Left lung (tissue), 10 donors: Measurements from ENCODE around the gene CCDC141. TPM values are rescaled to one million over a fixed set of nuclear protein-coding genes. Genes with fewer than 3 reads are reported as not detected.
A peak's percentile ranks its signal among the peaks of the same experiment; 100 is the strongest.

Source experiments
- ATAC-seq: fragments of 200-7000 bp; cut with Tn5 transposase; one replicate; pipeline ENCODE4 v1.9.1; 2020; ENCODE audit warnings: moderate library complexity
- DNase-seq, 4 donors: peaks; one replicate each; pipeline ENCODE4 v3.0.0-alpha.2; 2013 to 2020
- H3K27ac ChIP-seq, 2 donors: fragments of 200-600 bp; sonication (generic) in 1 of 2; one replicate each; pipeline versions ENCODE4 v1.5.0 to v1.8.0; 2020 to 2021
- H3K27me3 ChIP-seq, 2 donors: fragments of 200-600 bp; sonication (generic) in 1 of 2; one replicate each; pipeline versions ENCODE4 v1.5.0 to v1.8.0; 2020 to 2021
- H3K36me3 ChIP-seq, 2 donors: fragments of 200-600 bp; sonication (generic) in 1 of 2; one replicate each; pipeline versions ENCODE4 v1.5.0 to v1.8.0; 2020 to 2021
- H3K4me1 ChIP-seq, 2 donors: fragments of 200-600 bp; one replicate each; pipeline ENCODE4 v1.8.0; 2021
- H3K4me3 ChIP-seq, 2 donors: fragments of 200-600 bp; sonication (generic) in 1 of 2; one replicate each; pipeline versions ENCODE4 v1.5.0 to v1.8.0; 2020 to 2021; ENCODE audit warnings: mild to moderate bottlenecking in 1 of 2
- H3K9me3 ChIP-seq, 2 donors: fragments of 200-600 bp; sonication (generic) in 1 of 2; one replicate each; pipeline versions ENCODE4 v1.5.0 to v1.8.0; 2020 to 2021
- CTCF ChIP-seq, 2 donors: fragments of 200-600 bp; sonication (generic) in 1 of 2; IDR thresholded peaks; one replicate each; pipeline versions ENCODE4 v1.5.0 to v1.8.0; 2021; ENCODE audit warnings: antibody characterized with exemption in 2 of 2
- intact Hi-C, 2 donors: fragments of 100-400 bp; cut with DNase I; formaldehyde crosslinking; loops; one replicate each; pipeline versions ENCODE4 v1.11.2 to v1.14.2; 2022
- polyA plus RNA-seq, 6 donors: library from polyadenylated mRNA; unstranded; fragments of 120-200 nt; gene quantifications; one replicate each; pipeline ENCODE4 v1.2.1, GENCODE V29; 2013; ENCODE audit not compliant: insufficient read length in 6 of 6
- total RNA-seq, 2 donors: library from RNA; stranded (reverse); fragmentation: NEBNext Ultra II Directional; extraction: Animal tissue kit (Norgen Biotek cat#: 25700); gene quantifications; one replicate each; pipeline ENCODE4 v1.2.1, GENCODE V29; 2021
- donor health status: DM: no; HTN: yes; CAD: no.
- donor health status: DM: no; HTN: no; CAD: no.

CCDC141 gene
- total and polyA plus RNA-seq, 8 donors, result 1.6 to 29.6 (median 3.2) TPM

DNA sequence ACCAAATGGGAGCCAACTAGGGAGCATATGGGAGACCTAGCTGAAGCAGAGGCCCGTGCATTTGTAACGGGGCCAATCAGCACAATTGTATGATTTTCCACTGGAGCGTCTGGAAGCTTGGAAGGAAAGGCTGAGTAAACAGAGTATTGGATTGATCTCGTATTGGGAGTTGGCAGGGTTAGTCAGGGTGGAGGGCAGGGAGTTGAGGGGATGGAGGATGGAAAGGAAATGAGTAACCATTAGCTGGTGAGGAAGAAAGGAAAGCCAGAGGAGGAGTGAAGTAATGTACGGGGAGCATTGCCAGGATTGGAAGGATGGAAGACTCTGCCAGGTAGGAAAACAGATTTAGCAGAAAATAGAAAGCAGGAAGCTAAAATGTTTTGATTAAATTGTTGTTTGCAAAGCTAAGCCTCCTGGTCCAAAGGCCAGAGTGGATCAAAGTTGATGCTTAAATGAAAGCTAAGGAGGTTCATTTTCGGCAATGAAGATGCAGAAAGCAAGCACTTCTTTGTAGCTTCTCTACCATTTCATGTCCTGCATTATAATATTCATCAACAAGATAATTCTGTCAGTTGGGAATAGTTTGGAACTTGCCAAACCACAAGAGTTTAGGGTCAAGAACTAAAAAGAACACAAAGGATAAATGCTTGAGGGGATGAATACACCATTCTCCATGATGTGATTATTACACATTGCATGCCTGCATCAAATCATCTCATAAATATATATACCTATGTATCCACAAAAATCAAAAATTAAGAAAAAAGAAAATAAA lies 167.1 kb downstream of the CCDC141 start:
- peak; percentile 62 for ATAC-seq
- H3K27ac ChIP-seq, result no peak overlapping the region
- no peak for DNase-seq
- no peaks in the 10 kb centered on the region for H3K36me3 ChIP-seq
- no peak overlapping the region for H3K4me3 ChIP-seq
- TF ChIP-seq CTCF (IDR thresholded peaks at IDR 0.05), result no peak
- H3K4me1 ChIP-seq, result no peaks in the 10 kb centered on the region
- H3K9me3 ChIP-seq, result no peaks in the 10 kb centered on the region
- H3K27me3 ChIP-seq, result no peaks in the 10 kb centered on the region
- intact Hi-C loops, result no loop called here

GRCh38 chr2:178881075-178881474 lies 168.9 kb downstream of the CCDC141 start:
- Histone ChIP-seq H3K27me3 (no peaks in the 10 kb centered on the region), H3K27ac (no peak overlapping the region), H3K4me1 (no peaks in the 10 kb centered on the region), H3K4me3 (no peak overlapping the region), H3K36me3 (no peaks in the 10 kb centered on the region), H3K9me3 (no peaks in the 10 kb centered on the region)
- ATAC-seq (no peak), DNase-seq (no peak)
- intact Hi-C loops, result no loop called here
- TF ChIP-seq CTCF (IDR thresholded peaks at IDR 0.05), result no peak

GRCh38 chr2:178880257-178880656 lies 169.7 kb downstream of the CCDC141 start:
- Histone ChIP-seq H3K36me3 (no peaks in the 10 kb centered on the region), H3K4me1 (no peaks in the 10 kb centered on the region), H3K27ac (no peak overlapping the region), H3K27me3 (no peaks in the 10 kb centered on the region), H3K4me3 (no peak overlapping the region), H3K9me3 (no peaks in the 10 kb centered on the region)
- ATAC-seq, result no peak
- intact Hi-C loops, result no loop called here
- DNase-seq, result no peak
- TF ChIP-seq CTCF (IDR thresholded peaks at IDR 0.05), result no peak

GRCh38 chr2:178877874-178878273 lies 172.1 kb downstream of the CCDC141 start:
- DNase-seq (no peak), ATAC-seq (no peak)
- TF ChIP-seq CTCF (IDR thresholded peaks at IDR 0.05), result no peak
- no peak overlapping the region for H3K4me3 ChIP-seq
- H3K4me1 ChIP-seq, result no peaks in the 10 kb centered on the region
- intact Hi-C loops, result no loop called here
- H3K27me3 ChIP-seq, result no peaks in the 10 kb centered on the region
- no peaks in the 10 kb centered on the region for H3K36me3 ChIP-seq
- H3K27ac ChIP-seq, result no peak overlapping the region
- H3K9me3 ChIP-seq, result no peaks in the 10 kb centered on the region

GRCh38 chr2:178874529-178875240 lies 175.3 kb downstream of the CCDC141 start:
- Histone ChIP-seq H3K27me3 (no peaks in the 10 kb centered on the region), H3K4me1 (no peaks in the 10 kb centered on the region), H3K9me3 (no peaks in the 10 kb centered on the region), H3K4me3 (no peak overlapping the region), H3K27ac (no peak overlapping the region), H3K36me3 (no peaks in the 10 kb centered on the region)
- no peak for ATAC-seq
- no peak for DNase-seq
- TF ChIP-seq CTCF (IDR thresholded peaks at IDR 0.05), result no peak
- intact Hi-C loops, result no loop called here
